Astrocyte (in vitro differentiated cells and primary cell): ENCODE data around the gene NTM.

ENCODE experiments used
- EZH2 ChIP-seq: IDR thresholded peaks from 2 replicates; pipeline ENCODE4 v1.6.1; 2012; ENCODE audit warnings: mild to moderate bottlenecking, low read length, inconsistent platforms; ENCODE audit not compliant: insufficient read depth
- TF ChIP-seq, protein P1 (sequence below): IDR thresholded peaks from 2 replicates; pipeline ENCODE4 v1.5.1; 2011; ENCODE audit warnings: low read depth, mild to moderate bottlenecking, inconsistent platforms, low read length, moderate library complexity; ENCODE audit not compliant: insufficient read depth

- TF ChIP-seq, protein P1, sequence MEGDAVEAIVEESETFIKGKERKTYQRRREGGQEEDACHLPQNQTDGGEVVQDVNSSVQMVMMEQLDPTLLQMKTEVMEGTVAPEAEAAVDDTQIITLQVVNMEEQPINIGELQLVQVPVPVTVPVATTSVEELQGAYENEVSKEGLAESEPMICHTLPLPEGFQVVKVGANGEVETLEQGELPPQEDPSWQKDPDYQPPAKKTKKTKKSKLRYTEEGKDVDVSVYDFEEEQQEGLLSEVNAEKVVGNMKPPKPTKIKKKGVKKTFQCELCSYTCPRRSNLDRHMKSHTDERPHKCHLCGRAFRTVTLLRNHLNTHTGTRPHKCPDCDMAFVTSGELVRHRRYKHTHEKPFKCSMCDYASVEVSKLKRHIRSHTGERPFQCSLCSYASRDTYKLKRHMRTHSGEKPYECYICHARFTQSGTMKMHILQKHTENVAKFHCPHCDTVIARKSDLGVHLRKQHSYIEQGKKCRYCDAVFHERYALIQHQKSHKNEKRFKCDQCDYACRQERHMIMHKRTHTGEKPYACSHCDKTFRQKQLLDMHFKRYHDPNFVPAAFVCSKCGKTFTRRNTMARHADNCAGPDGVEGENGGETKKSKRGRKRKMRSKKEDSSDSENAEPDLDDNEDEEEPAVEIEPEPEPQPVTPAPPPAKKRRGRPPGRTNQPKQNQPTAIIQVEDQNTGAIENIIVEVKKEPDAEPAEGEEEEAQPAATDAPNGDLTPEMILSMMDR = no peak
- TF ChIP-seq EZH2 = no peak
Observed at GRCh38 chr11:131754671-131755070, 384.3 kb downstream of the NTM start.
